HG03442 (cell line): ENCODE measurements around the gene PLTP.
"Not testable (repeated sequence)": the region's sequence is repeated elsewhere in the genome, so short reads cannot be mapped to it uniquely, and the experiment has no call there.

Experiments
- ATAC-seq: cut with Tn5 transposase; IDR thresholded peaks from one replicate; pipeline ENCODE4 v1.9.1; 2021; ENCODE audit warnings: mild to moderate bottlenecking, moderate library complexity; ENCODE audit not compliant: unreplicated experiment

Gene PLTP

DNA sequence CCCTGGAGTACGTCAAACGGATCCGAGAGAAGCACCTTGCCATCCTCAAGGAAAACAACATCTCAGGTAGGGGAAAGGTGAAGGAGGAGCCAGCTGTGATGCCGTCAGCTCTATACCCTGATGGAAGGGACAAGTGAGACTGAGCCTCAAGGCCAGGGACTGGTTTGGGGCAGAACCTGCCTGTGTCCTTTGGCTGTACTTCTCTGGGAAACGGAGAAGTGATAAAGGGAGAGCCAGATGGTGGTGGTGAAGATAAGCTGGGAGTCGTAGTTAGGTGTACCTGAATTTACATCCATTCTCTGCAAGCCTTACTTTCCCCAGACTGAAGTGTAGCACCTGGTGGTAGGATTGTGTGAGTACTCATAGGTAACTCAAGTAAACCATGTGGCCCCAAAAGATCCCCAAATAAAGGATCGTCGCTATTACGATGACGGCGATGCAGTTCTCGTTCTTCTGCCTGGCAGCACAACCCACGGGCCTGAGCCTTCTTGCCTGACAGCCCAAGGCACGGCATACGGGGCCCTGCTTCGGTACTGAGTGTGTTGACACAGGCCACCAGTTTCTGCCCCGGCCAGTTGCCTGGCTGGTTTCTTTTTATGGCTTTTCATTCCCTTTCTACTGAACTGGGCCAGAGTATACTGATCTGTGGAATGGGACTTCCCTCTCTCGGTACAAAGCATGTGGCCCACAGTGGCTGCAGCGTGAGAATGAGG is 33.2 kb upstream of the PLTP start:
- no peak for ATAC-seq

DNA sequence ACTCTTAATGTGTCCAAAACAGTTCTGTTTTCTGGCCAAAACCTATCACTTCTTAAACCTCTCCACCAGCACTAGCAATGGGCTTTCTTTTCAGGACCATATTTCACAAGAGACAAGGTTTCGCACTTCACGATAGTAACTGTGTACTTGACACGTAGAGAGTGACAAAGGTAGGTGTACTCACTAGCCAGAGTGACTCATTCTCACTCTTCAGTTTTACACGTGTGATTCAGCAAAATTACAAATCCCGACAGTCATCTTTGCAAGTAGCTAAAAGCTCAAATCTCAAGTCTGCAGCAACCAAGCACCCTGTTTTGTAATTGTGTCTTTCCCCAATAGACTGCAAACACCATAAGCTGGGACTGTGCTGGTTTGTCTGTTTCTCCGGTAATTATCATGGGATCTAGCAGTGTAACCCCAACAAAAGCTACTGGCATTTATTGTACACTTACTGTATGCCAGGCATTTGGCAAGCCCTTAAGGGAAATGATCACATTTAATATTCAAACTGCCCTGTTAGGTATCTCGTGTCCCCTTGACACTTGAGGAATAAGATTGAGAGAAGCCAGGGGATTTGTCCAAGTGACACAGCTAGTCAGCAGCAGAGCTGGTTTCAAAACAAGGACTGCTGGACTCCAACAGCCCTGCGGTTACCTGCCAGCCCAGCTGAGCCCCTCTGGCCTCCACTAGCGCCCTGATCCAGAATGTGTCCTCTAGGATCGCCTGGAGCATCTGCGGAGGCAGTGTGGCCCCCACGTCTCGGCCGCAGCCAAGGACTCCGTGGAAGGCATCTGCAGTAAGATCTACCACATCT is 32.4 kb upstream of the PLTP start:
- no peak for ATAC-seq

DNA sequence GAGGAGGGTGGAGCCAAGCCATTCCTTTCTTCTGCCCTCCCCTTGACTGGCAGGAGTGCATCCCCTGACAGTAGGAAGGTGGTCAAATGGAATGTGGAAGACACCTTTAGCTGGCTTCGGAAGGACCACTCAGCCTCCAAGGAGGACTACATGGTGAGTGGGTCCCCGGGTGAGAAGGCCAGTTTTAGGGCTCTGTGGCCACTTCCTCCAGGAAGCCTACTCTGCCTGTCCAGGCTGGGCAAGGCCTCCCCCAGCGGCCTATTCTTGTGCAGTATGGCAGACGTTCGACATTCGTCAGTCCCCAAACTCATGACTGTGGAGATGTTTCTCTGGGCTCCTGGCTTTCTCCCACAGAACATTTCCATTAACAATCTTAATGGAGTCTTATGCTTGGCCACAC is 31.7 kb upstream of the PLTP start:
- no peak for ATAC-seq

DNA sequence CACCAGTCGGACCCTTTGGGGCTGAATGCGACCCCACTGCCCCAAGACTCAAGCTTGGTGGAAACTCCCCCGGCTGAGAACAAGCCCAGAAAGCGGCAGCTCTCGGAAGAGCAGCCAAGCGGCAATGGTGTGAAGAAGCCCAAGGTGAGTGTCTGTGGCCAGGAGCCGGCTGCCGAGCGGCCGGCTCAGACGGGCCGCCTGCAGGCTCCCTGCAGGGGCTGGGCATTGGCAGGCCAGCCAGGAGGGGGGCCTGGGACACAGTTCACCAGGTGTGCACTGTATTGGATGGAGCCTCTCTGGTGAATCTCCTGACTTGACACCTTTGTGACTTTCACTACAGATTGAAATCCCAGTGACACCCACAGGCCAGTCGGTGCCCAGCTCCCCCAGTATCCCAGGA is 28.5 kb upstream of the PLTP start:
- no peak for ATAC-seq

DNA sequence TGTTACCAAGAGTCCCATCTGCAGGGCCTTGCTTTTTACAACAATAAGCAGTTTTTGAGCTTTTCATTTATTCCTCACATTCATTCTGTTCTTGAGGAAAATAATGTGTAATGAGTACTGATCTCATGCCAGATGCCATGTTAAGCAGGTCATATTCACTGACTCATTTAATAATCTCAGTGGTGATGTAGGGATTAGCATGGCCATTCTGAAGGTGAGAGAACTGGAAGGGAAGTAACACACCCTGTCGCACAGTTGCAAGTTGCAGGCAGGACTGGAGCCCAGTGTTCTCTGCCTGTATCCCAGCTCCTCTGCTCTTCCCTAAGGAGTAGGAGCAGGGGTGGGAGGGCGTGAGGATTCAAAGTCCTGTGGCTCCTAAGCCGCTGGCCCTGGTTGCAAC is 28.1 kb upstream of the PLTP start:
- ATAC-seq, result no peak

DNA sequence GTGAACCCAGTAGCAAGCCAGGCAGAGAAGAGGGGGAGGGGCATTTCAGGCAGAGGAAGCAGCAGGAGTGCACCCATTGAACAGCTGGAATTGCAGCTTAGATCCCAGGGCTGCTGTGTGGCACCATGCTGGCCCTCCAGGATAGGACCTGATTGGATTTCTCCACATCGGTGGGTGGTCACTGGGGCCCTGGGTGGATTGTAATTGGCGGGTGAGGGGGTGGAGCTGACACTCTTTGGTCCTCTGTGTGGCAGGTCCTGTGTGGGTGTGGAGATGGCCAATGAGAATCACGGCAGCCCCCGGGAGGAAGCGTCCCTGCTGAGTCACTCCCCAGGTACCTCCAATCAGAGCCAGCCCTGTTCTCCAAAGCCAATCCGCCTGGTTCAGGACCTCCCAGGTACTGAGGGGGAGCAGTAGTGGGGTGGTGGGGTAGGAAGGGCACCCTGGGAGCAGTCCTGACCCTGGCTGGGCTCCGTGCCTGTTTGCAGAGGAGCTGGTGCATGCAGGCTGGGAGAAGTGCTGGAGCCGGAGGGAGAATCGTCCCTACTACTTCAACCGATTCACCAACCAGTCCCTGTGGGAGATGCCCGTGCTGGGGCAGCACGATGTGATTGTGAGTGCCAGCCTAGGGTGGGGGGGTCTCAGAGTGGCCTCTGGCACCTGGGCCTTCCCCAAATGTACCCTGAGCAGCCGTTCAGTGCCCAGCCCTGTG is 26.9 kb upstream of the PLTP start:
- ATAC-seq, result no peak

DNA sequence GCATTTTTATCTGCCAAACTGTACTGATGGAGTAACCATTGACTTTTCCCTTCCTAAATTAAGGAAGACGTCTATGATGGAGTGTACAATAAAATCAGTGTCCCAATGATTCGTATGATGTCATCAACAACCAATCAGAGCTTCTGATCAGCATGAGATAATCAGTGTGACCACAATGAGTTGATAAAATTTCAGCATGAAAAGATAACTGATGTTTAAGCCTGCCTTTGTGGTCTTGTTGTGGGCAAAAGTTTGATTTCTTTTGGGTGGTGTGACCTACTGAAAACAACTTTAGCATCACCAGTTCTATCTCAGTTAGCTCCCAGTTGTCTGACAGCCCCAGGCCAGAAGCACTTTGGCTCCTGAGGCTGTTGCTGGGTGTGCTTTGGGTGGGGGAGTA is 25.8 kb upstream of the PLTP start:
- ATAC-seq, result no peak

DNA sequence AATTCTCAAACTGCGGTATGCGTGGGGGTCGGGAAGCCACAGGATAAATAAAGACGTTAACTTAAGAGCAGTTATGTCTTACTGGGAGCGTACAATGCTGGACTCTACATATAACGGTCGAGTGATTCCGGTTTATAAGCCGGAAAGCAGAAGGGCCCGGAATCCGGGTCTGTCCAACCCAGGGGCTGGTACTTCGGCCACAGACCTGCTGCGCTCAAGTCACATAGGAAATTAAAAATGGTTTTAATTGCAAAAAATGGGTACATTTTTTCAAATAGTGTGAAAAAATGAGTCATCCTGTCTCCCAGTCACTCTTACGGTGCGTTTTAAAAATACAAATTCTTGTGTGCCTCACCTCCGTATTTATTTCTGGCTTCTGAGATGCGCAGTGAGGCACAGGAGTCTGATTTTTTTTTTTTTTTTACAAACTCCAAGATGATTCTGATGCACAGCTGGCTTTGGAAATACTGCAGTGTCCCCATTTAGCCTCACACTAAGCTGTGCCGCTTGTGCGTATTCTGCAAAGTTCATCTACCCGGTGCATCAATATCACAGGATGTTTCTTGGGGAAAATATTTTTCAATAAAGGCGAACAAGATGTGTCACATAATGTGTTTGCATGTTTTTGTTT is 23.6 kb upstream of the PLTP start:
- no peak for ATAC-seq

DNA sequence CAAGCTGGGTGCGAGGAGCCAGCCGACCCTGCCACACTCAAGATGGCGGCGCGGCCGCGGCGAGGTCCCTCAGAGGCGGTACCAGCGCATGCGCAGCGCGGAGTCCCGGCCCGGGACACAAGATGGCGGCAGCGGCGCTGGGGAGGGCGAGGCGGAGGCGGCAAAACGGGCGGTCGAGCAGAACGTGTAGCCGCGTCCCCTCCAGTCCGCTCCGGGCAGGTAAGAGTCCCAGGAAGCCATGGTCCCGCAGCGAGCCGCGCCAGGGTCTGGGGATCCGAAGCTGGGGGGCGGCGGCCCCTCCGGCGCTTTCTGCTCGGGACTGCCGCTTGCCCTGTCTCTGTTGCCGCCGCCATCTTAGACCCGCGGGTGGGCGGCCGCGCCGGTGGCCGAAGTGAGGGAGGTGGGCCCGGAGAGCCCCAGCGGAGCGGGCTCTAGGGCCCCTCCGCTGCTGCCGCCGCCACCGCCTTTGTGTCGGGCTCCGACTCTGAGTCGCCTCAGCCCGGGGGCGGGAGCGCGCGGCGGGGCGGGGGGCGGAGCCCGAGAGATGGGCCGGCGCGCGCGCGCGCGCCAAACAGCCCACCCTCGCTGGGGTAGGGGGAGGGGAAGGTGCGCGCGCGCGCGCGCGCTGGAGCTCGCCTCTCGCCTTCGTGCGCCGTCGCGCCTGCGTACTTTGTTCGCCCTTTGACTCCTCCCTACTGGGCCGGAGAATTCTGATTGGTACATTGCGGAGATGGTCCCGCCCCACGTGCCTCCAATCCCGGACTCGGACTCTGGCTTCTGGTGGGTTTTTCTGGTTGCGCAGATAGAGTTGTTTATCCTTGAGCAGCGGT is 22.8 kb upstream of the PLTP start, which contains the start of gene PCIF1:
Gene PCIF1, plus strand, starts transcription at position 98 of the 830 bp plus-strand sequence. CDS start 4,317 bp downstream, outside the sequence.
- ATAC-seq, result peak; percentile 76

DNA sequence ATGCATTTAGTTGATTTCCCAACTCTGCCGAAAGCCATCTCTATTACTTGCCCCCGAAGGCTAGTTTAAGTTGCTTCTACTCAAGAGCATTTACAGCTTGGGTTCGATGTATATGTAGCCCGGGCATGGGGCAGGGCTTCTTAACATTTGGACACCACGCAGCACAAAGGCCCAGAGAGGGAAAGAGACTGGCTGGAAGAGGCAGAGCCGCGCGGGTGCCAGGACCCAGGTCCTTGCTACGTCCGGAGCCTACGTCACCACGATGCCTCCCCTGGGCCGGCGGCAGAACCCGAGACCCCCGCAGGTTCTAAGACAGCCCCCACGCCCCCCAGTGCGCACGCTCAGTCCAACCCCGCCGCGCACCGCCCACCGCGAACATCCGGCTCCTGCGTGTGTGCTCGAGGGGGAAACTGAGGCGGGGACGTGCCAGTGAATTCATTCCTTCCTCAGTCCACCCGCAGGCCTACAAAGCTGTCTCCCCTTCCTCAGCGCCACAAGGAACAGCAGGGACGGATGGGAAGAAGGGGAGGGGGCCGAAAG is 22.2 kb upstream of the PLTP start:
- peak; percentile 6 for ATAC-seq

DNA sequence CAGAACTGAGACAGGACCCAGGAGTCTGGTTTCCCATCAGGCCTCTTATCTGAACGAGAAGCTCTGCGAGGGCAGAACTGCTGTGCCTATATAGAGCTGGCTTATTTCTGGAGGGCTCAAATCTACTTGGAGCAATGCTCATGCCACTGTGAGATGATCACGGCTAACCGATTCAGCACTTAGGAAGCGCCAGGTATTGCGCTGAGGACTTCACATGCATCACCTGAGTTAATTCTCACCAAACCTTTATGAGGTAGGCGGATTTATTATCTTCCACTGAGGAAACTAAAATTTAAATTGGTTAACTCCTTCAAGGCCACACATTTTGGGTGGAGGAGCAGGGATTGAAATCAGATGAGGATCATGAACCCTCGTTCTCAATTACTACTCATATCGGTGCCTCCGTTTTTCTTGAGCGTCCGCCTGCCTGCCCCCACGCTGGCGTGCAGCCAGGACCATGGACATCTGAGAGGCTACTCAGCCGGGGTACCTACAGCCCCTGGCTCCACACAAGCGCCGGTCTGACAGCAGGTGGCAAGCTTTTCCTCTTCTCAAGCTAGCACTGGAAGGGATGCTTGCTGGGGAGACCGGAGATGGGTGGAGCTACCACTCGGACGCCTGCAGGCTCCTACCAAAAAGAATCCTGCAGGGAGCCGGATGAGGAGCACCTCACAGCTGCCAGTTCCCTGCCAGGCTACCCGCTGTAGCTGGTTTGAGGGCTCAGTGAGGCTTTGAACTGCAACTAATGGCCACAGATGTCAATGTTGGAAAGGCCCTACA is 21.5 kb upstream of the PLTP start:
- ATAC-seq, result no peak

DNA sequence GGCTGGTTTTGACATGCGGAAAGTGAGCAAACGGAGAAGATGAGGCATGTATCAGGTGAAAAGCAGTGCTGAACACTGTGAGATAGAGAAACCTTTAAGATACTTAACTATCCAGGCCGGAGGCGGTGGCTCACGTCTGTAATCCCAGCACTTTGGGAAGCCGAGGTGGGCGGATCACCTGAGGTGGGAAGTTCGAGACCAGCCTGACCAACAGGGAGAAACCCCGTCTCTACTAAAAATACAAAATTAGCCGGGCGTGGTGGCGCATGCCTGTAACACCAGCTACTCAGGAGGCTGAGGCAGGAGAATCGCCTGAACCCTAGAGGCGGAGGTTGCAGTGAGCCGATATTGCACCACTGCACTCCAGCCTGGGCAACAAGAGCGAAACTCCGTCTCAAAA is 19.7 kb upstream of the PLTP start:
- ATAC-seq, result not testable (repeated sequence)

DNA sequence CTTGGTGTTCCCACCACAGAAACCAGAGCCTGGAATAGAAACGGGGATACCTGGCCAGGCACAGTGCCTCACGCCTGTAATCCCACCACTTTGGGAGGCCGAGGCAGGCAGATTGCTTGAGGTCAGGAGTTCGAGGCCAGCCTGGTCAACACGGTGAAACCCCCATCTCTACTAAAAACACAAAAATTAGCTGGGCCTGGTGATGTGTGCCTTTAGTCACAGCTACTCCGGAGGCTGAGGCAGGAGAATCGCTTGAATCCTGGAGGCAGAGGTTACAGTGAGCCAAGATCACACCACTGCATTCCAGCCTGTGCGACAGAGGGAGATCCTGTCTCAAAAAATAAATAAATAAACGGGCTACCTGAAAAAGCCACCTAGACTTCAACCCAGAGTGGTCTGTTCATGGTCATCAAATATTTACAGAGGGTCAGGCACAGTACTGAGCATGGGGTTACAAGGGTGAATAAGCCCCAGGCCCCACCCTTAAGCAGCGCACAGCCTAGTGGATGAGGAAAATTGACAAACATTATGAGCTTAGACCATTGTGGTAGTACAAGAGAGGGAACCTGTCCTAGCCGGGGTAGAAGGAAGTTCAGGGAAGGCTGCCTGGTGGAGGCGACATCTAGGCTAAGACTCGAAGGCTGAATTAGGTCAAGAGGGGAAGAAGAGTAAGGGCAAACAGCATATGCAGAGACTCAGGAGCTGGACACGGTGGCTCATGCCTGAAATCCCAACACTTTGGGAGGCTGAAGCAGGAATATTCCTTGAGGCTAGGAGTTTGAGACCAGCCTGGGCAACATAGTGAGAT is 15.3 kb upstream of the PLTP start:
- ATAC-seq, result no peak

DNA sequence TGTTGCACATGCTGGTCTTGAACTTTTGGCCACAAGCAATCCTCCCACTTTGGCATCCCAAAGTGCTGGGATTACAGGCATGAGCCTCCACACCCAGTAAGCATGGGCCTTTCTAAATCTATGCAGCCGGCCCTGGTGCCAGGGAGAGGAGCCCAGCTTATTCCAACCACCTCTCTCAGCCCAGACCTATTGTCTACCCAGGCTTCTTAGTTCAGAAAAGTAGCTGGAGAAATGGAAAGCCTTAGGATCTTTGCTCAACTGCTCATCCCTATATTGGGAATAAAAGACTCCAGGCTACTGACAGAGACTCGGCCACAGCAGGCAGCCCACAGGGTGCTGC is 14.7 kb upstream of the PLTP start:
- no peak for ATAC-seq

DNA sequence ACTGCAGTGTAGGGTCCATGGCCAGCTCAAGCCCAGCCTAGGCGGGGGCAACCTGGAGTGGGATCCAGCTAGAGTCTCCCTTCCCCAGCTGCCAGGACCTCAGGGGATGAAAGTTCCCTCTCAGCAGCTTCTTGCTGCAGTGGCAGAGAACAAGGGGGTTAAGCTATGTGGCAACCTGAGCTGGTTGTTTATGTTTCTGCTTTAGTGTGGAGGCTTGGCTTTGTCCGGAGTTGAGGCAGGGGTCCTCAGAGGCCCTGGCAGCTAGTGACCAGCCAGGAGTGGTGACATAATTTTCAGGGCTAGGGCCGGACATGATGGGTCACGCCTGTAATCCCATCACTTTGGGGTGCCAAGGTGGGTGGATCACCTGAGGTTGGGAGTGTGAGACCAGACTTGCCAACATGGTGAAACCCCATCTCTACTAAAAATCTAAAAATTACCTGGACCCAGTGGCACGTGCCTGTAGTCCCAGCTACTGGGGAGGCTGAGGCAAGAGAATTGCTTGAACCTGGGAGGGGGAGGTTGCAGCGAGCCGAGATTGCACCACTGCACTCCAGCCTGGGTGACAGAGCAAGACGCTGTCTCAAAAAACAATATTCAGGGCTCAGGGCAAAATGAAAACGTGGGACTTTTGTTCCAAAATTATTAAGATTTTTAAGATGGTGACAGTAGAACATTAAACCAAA is 14.0 kb upstream of the PLTP start:
- ATAC-seq, result no peak

DNA sequence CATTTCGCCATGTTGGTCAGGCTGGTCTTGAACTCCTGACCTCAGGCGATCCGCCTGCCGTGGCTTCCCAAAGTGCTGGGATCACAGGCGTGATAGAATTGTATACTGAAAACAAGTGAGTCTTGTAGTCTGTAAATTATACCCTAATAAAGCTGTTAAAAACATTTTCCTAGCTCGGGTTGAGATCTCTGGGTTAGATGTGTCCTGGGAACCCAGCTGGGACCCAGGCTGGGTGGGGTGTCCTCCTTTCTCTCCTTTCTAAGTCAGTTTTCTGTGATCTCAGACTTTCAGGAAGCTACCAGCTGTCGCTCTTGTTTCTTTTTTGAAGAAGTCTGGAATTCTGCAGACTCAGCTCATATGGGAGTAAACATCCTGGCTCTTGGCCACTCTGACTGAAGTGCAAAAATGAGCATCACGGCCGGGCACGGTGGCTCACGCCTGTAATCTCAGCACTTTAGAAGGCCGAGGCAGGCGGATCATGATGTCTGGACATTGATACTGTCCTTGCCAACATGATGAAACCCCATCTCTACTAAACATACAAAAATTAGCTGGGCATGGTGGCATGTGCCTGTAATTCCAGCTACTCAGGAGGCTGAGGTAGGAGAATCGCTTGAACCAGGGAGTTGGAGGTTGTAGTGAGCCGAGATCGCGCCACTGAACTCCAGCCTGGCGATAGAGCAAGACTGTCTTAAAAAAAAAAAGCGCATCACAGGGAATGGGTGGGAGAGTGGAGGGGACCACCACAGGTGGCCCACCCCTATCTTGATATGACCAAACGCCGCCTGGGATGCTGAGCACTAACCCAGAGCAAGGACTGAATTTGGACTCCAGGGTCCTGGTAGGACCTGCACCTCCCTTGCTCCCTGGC is 12.7 kb upstream of the PLTP start:
- ATAC-seq, result no peak
